PC-9 (cell line): Measurements from ENCODE around the gene IGFBP6. TPM values are rescaled to one million over a fixed set of nuclear protein-coding genes. Genes with fewer than 3 reads are reported as not detected.

Experiments
- BruUV-seq: library from RNA; stranded (reverse); fragments of 400-500 nt; replicated peaks from 2 replicates; lab custom pipeline; 2021; lab: Mats Ljungman, UMichigan
- CTCF ChIA-PET: fragments of 300-600 bp; sonication (Branson Sonifier 250); formaldehyde crosslinking; loops from one replicate; lab custom pipeline; 2022; ENCODE audit warnings: antibody characterized with exemption; lab: Charles Lee
- POLR2A ChIA-PET: fragments of 300-600 bp; sonication (Branson Sonifier 250); formaldehyde crosslinking; loops from one replicate; lab custom pipeline; 2022; ENCODE audit warnings: antibody characterized with exemption; ENCODE audit not compliant: unreplicated experiment; lab: Charles Lee
- DNase-seq, 2 experiments: peaks; one replicate each; pipeline versions ENCODE4 v3.0.0 to v3.0.0-alpha.2; 2015 to 2022; ENCODE audit warnings: mixed read lengths in 1 of 2
- H2AFZ ChIP-seq: fragments of 200-600 bp; sonication (generic); 2 replicates; pipeline ENCODE4 v1.8.1; 2017; ENCODE audit warnings: antibody characterized with exemption
- H3F3A ChIP-seq: fragments of 200-600 bp; sonication (generic); 2 replicates; pipeline ENCODE4 v1.8.1; 2017; ENCODE audit warnings: antibody characterized with exemption, mild to moderate bottlenecking, low read depth; ENCODE audit not compliant: insufficient read depth
- H3K27ac ChIP-seq: fragments of 200-600 bp; sonication (generic); 2 replicates; pipeline ENCODE4 v1.6.1; 2016; ENCODE audit warnings: mixed run types
- H3K27me3 ChIP-seq: fragments of 200-600 bp; sonication (generic); 2 replicates; pipeline ENCODE4 v1.6.1; 2016; ENCODE audit warnings: low read depth, mixed run types; ENCODE audit not compliant: insufficient read depth
- H3K36me3 ChIP-seq: fragments of 200-600 bp; sonication (generic); 2 replicates; pipeline ENCODE4 v1.6.1; 2016; ENCODE audit warnings: low read depth, mixed run types
- H3K4me1 ChIP-seq: fragments of 200-600 bp; sonication (generic); replicated peaks from 2 replicates; pipeline ENCODE4 v1.6.1; 2016; ENCODE audit warnings: mixed run types; ENCODE audit not compliant: insufficient read depth
- H3K4me2 ChIP-seq: fragments of 200-600 bp; sonication (generic); 2 replicates; pipeline ENCODE4 v1.6.1; 2017; ENCODE audit warnings: mixed run types
- H3K4me3 ChIP-seq: fragments of 200-600 bp; sonication (generic); 2 replicates; pipeline ENCODE4 v1.6.1; 2016; ENCODE audit warnings: mixed run types
- H3K79me2 ChIP-seq: fragments of 200-600 bp; sonication (generic); 2 replicates; pipeline ENCODE4 v1.6.1; 2017; ENCODE audit warnings: low read depth, mixed run types
- H3K9me2 ChIP-seq: fragments of 200-600 bp; sonication (generic); 2 replicates; pipeline ENCODE4 v1.8.1; 2017; ENCODE audit warnings: mild to moderate bottlenecking; ENCODE audit not compliant: insufficient read depth
- H3K9me3 ChIP-seq: fragments of 200-600 bp; sonication (generic); 2 replicates; pipeline ENCODE4 v1.8.1; 2016; ENCODE audit warnings: low read depth; ENCODE audit not compliant: insufficient read depth
- H4K20me1 ChIP-seq: fragments of 200-600 bp; sonication (generic); 2 replicates; pipeline ENCODE4 v1.8.1; 2017; ENCODE audit not compliant: insufficient read depth
- EZH2 ChIP-seq: fragments of 200-600 bp; sonication (generic); IDR thresholded peaks from 2 replicates; pipeline ENCODE4 v1.8.0; 2017; ENCODE audit warnings: antibody characterized with exemption, low read depth
- intact Hi-C: fragments of 100-400 bp; cut with micrococcal nuclease; formaldehyde crosslinking; loops from one replicate; pipeline ENCODE4 v1.10.0; 2022; ENCODE audit not compliant: unreplicated experiment
- total RNA-seq: library from RNA; stranded (reverse); gene quantifications from 2 replicates; pipeline ENCODE4 v1.2.3, GENCODE V29; 2021
- TF ChIP-seq, protein P1 (sequence below): fragments of 200-600 bp; sonication (generic); conservative IDR thresholded peaks from 2 replicates; pipeline ENCODE4 v1.6.1; 2017; ENCODE audit warnings: mixed run types, antibody characterized with exemption, mild to moderate bottlenecking, moderate library complexity

IGFBP6 gene
- total RNA-seq, 1 experiment from 2014 or later: 290 TPM

DNA sequence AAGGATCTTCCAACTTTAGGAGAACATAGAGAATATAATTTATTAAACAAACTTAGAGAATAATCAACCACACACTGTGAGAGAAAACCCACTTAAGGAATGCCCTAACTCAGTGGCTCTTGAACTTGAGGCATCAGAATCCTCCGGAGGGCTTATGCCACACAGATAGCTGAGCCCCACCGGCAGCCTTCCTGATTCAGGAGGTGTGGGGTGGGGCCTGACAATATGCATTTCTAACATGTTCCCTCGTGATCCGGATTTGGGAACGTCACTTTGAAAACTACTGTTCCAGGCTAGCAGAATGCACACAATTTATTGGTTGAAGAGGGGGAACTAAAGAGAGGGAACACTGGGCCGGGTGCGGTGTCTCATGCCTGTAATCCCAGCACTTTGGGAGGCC lies 3.8 kb downstream of the IGFBP6 start:
- CTCF ChIA-PET: no interaction called here
- no peak for DNase-seq
- H3F3A ChIP-seq: peaks cover 30% of the 10 kb centered on the region; the same call in 1 of the 2 replicates
- TF ChIP-seq EZH2: no peak
- TF ChIP-seq, protein P1, sequence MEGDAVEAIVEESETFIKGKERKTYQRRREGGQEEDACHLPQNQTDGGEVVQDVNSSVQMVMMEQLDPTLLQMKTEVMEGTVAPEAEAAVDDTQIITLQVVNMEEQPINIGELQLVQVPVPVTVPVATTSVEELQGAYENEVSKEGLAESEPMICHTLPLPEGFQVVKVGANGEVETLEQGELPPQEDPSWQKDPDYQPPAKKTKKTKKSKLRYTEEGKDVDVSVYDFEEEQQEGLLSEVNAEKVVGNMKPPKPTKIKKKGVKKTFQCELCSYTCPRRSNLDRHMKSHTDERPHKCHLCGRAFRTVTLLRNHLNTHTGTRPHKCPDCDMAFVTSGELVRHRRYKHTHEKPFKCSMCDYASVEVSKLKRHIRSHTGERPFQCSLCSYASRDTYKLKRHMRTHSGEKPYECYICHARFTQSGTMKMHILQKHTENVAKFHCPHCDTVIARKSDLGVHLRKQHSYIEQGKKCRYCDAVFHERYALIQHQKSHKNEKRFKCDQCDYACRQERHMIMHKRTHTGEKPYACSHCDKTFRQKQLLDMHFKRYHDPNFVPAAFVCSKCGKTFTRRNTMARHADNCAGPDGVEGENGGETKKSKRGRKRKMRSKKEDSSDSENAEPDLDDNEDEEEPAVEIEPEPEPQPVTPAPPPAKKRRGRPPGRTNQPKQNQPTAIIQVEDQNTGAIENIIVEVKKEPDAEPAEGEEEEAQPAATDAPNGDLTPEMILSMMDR: no peak
- H3K4me1 ChIP-seq: peaks cover 18% of the 10 kb centered on the region
- H3K36me3 ChIP-seq: 0 out of 2 replicates have a peak, but pooled peaks cover 6% of the 10 kb centered on the region
- intact Hi-C loops: no loop called here
- H3K4me3 ChIP-seq: no peak overlapping the region
- H4K20me1 ChIP-seq: no peaks in the 10 kb centered on the region
- H3K27ac ChIP-seq: no peak overlapping the region
- H3K79me2 ChIP-seq: no peaks in the 10 kb centered on the region; the same call in 1 of the 2 replicates
- BruUV-seq: no TSS peak
- H2AFZ ChIP-seq: no peak overlapping the region
- H3K27me3 ChIP-seq: no peaks in the 10 kb centered on the region
- H3K9me2 ChIP-seq: no peaks in the 10 kb centered on the region
- POLR2A ChIA-PET: no interaction called here
- no peaks in the 10 kb centered on the region for H3K9me3 ChIP-seq
- no peak overlapping the region for H3K4me2 ChIP-seq

DNA sequence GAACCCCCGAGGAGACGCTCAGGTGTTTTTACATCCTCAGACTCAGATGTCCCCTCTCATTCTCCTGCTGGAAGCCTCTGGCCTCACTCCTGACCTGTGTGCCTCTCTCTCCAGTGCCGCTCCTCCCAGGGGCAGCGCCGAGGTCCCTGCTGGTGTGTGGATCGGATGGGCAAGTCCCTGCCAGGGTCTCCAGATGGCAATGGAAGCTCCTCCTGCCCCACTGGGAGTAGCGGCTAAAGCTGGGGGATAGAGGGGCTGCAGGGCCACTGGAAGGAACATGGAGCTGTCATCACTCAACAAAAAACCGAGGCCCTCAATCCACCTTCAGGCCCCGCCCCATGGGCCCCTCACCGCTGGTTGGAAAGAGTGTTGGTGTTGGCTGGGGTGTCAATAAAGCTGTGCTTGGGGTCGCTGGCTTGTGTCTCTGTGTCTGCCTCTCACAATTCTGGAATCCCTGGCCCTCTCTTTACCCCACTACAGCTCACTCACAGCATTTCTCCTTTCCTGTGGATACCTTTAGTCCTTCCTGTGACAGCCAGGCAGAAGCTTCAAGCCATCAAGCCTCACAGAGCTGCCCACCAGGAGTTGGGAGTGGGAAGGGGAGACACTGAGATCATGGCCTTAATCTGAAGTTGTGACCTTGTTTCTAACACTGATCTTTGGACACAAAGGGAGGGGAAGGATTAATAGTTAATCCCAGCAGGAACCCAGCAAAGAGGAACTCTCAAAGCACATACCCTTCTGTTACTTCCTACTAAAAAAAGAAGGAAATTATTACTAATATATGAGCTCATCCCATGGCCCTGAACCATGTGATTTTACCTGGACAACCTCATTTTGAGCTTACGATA lies 4.7 kb downstream of the IGFBP6 start:
- H3K9me3 ChIP-seq: no peaks in the 10 kb centered on the region
- DNase-seq: no peak
- TF ChIP-seq, protein P1: no peak
- TF ChIP-seq EZH2: no peak
- H3K27ac ChIP-seq: no peak overlapping the region
- intact Hi-C loops: no loop called here
- H3K36me3 ChIP-seq: 0 out of 2 replicates have a peak, but pooled peaks cover 6% of the 10 kb centered on the region
- H3K79me2 ChIP-seq: no peaks in the 10 kb centered on the region; the same call in 1 of the 2 replicates
- ChIA-PET POLR2A (interaction anchor here (0.6 to 1.2 kb wide), 2 partner anchors 17 to 23 kb away, joined by 4 to 6 read pairs; partner anchors contain the start of gene SPRYD3), CTCF (interaction anchor here (0.6 kb wide), 2 partner anchors 15 to 176 kb away, joined by 3 to 5 read pairs; no protein-coding TSS in a partner anchor)
- peaks cover 11% of the 10 kb centered on the region for H3K4me1 ChIP-seq
- H3K27me3 ChIP-seq: no peaks in the 10 kb centered on the region
- H2AFZ ChIP-seq: no peak overlapping the region
- H3F3A ChIP-seq: peaks cover 26% of the 10 kb centered on the region; the same call in 1 of the 2 replicates
- no peak overlapping the region for H3K4me3 ChIP-seq
- BruUV-seq: no TSS peak
- no peaks in the 10 kb centered on the region for H4K20me1 ChIP-seq
- H3K9me2 ChIP-seq: no peaks in the 10 kb centered on the region
- no peak overlapping the region for H3K4me2 ChIP-seq

DNA sequence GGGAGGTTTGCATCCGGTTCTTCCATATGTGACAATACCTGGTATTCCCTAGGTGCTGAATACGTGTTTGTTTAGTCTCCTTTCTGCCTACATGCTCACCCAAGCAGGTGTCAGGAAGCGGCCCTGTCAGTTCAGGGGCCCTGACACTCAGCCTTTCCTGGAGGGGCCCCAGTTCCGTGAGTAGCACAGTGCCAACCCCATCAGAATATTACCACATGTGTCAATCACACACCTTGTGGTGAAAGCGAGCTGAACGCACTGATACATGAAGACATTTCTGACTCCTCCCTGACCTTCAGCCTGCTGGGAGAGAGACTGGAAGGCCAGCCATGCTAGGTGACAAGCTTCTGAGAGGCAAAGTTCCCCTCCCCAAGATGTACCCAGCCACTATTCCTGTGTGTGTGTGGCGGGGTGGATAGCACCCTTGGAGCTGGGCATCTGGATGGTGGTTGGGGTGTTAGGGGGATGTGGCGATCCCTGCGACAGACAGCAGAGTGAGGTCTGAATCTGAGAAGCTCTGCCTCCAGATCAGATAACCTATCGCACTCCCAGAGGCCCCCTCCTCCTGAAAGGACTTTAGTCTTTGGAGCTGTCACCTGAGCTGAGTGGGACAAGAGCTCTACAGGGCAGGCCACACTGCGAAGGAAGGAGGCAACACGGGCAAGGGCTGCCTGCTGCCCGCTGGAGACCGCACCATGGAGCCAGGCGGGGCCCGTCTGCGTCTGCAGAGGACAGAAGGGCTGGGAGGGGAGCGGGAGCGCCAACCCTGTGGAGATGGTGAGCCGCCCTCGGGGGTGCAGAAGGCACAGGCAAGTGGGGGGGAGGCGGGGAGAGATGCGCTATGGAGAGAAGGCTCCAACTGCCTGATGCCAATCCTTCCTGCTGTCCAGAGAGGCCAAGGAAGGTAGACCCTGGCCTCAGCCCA lies 5.7 kb downstream of the IGFBP6 start, which contains the start of gene SOAT2:
Gene SOAT2 (plus strand): TSS at position 604 of the 925 bp plus-strand sequence. CDS start 92 bp downstream, at position 696.
- DNase-seq: no peak
- intact Hi-C loops: no loop called here
- Histone ChIP-seq H3K4me2 (no peak within 1 kb of the TSS), H3F3A (peaks cover 17% of the 10 kb centered on the region; the same call in 1 of the 2 replicates), H3K79me2 (no peaks in the 10 kb centered on the region; the same call in 1 of the 2 replicates), H2AFZ (no peak within 1 kb of the TSS), H3K4me1 (peaks cover 11% of the 10 kb centered on the region), H3K9me2 (no peaks in the 10 kb centered on the region), H3K9me3 (no peaks in the 10 kb centered on the region), H4K20me1 (no peaks in the 10 kb centered on the region), H3K27ac (no peak within 1 kb of the TSS), H3K36me3 (0 out of 2 replicates have a peak, but pooled peaks cover 6% of the 10 kb centered on the region), H3K27me3 (no peaks in the 10 kb centered on the region), H3K4me3 (no peak within 1 kb of the TSS)
- ChIA-PET CTCF (interaction anchor here (0.6 kb wide), 1 partner anchor 14 kb away, joined by 3 read pairs; no protein-coding TSS in a partner anchor), POLR2A (interaction anchor here (0.6 to 1.2 kb wide), 3 partner anchors 24 to 872 kb away, joined by 6 to 24 read pairs (median 20); partner anchors contain the start of genes HOTAIR and SPRYD3)
- no TSS peak for BruUV-seq
- TF ChIP-seq, protein P1: no peak
- TF ChIP-seq EZH2: no peak
